IMR-90 (cell line): ENCODE data around the gene TGFB2. TPM values are rescaled to one million over a fixed set of nuclear protein-coding genes. Genes with fewer than 3 reads are reported as not detected.

ENCODE experiments used
- ATAC-seq: fragments of 200-7000 bp; cut with Tn5 transposase; 2 replicates; pipeline ENCODE4 v1.9.1; 2020; ENCODE audit warnings: low read depth, mild to moderate bottlenecking, moderate library complexity
- BruUV-seq: library from RNA; stranded (reverse); fragments of 400-500 nt; replicated peaks from 2 replicates; lab custom pipeline; 2021; lab: Mats Ljungman, UMichigan
- CTCF ChIA-PET: fragments of 300-600 bp; formaldehyde crosslinking; extraction: SDS; loops from one replicate; lab custom pipeline; 2021; ENCODE audit warnings: antibody characterized with exemption; lab: Yijun Ruan, JAX
- POLR2A ChIA-PET: fragments of 300-600 bp; sonication (Branson Sonifier 250); formaldehyde crosslinking; loops from one replicate; lab custom pipeline; 2022; ENCODE audit warnings: antibody characterized with exemption; ENCODE audit not compliant: unreplicated experiment; lab: Charles Lee
- DNase-seq: peaks from one replicate; pipeline ENCODE4 v3.0.0; 2013
- H2AFZ ChIP-seq: replicated peaks from 2 replicates; pipeline ENCODE3; 2013; ENCODE audit warnings: low read length, mild to moderate bottlenecking; ENCODE audit not compliant: poor library complexity
- H2AK5ac ChIP-seq: 2 replicates; pipeline ENCODE4 v1.6.1; 2013; ENCODE audit warnings: low read depth, low read length, inconsistent platforms
- H2AK9ac ChIP-seq: replicated peaks from 2 replicates; pipeline ENCODE3; 2013; ENCODE audit warnings: mild to moderate bottlenecking, low read depth, low read length, moderate library complexity; ENCODE audit not compliant: poor library complexity
- H2BK120ac ChIP-seq: 2 replicates; pipeline ENCODE4 v1.6.1; 2013; ENCODE audit warnings: low read depth, low read length, inconsistent platforms
- H2BK15ac ChIP-seq: 3 replicates; pipeline ENCODE4 v1.6.1; 2013; ENCODE audit warnings: low read depth, low read length, inconsistent platforms
- H2BK20ac ChIP-seq: 2 replicates; pipeline ENCODE4 v1.6.1; 2013; ENCODE audit warnings: low read depth, mild to moderate bottlenecking, inconsistent platforms, low read length, moderate library complexity
- H2BK5ac ChIP-seq: 2 replicates; pipeline ENCODE4 v1.6.1; 2013; ENCODE audit warnings: mild to moderate bottlenecking, low read depth, low read length, inconsistent platforms; ENCODE audit not compliant: poor library complexity, severe bottlenecking
- H3K14ac ChIP-seq: replicated peaks from 2 replicates; pipeline ENCODE4 v1.6.1; 2013; ENCODE audit warnings: low read depth, low read length, inconsistent platforms
- H3K18ac ChIP-seq: 2 replicates; pipeline ENCODE4 v1.6.1; 2013; ENCODE audit warnings: low read depth, low read length, control low read depth
- H3K23ac ChIP-seq: 2 replicates; pipeline ENCODE4 v1.6.1; 2013; ENCODE audit warnings: low read depth, low read length, inconsistent platforms
- H3K27ac ChIP-seq: 2 replicates; pipeline ENCODE4 v1.5.1; 2013; ENCODE audit warnings: mild to moderate bottlenecking, control low read depth, low read length; ENCODE audit not compliant: insufficient read depth
- H3K27me3 ChIP-seq: 2 replicates; pipeline ENCODE4 v1.6.1; 2013; ENCODE audit warnings: low read length; ENCODE audit not compliant: control insufficient read depth, insufficient read depth
- H3K36me3 ChIP-seq: 2 replicates; pipeline ENCODE4 v1.6.1; 2013; ENCODE audit warnings: low read length, mixed read lengths; ENCODE audit not compliant: control insufficient read depth, insufficient read depth
- H3K4ac ChIP-seq: 2 replicates; pipeline ENCODE4 v1.6.1; 2013; ENCODE audit warnings: low read depth, low read length, inconsistent platforms
- H3K4me1 ChIP-seq: 2 replicates; pipeline ENCODE4 v1.6.1; 2013; ENCODE audit warnings: low read length, mixed read lengths; ENCODE audit not compliant: control insufficient read depth, insufficient read depth
- H3K4me2 ChIP-seq: 2 replicates; pipeline ENCODE4 v1.6.1; 2013; ENCODE audit warnings: low read depth, mild to moderate bottlenecking, control low read depth, low read length, moderate library complexity
- H3K4me3 ChIP-seq: 2 replicates; pipeline ENCODE4 v1.5.1; 2013; ENCODE audit warnings: low read depth, mild to moderate bottlenecking, control low read depth, low read length, moderate library complexity; ENCODE audit not compliant: insufficient read depth
- H3K56ac ChIP-seq: 2 replicates; pipeline ENCODE4 v1.6.1; 2013; ENCODE audit warnings: low read length, inconsistent platforms; ENCODE audit not compliant: insufficient read depth; ENCODE audit errors: extremely low read depth
- H3K79me1 ChIP-seq, 2 experiments: 2 replicates each; pipeline ENCODE4 v1.6.1; 2013; ENCODE audit warnings: low read length in 2 of 2, inconsistent platforms in 1 of 2, low read depth in 1 of 2
- H3K9ac ChIP-seq: 2 replicates; pipeline ENCODE4 v1.6.1; 2013; ENCODE audit warnings: low read depth, low read length, control low read depth
- H3K9me1 ChIP-seq: 2 replicates; pipeline ENCODE4 v1.6.1; 2013; ENCODE audit warnings: low read length, inconsistent platforms; ENCODE audit not compliant: insufficient read depth
- H3K9me3 ChIP-seq: 2 replicates; pipeline ENCODE4 v1.6.1; 2013; ENCODE audit warnings: low read length; ENCODE audit not compliant: control insufficient read depth, insufficient read depth
- H4K20me1 ChIP-seq: 2 replicates; pipeline ENCODE4 v1.6.1; 2013; ENCODE audit warnings: low read length, inconsistent platforms; ENCODE audit not compliant: insufficient read depth
- H4K5ac ChIP-seq: 2 replicates; pipeline ENCODE4 v1.6.1; 2013; ENCODE audit warnings: mild to moderate bottlenecking, low read depth, low read length, control low read depth
- H4K8ac ChIP-seq, 2 experiments: 2 replicates each; pipeline ENCODE4 v1.6.1; 2013; ENCODE audit warnings: low read depth in 2 of 2, low read length in 2 of 2, control low read depth in 1 of 2, inconsistent platforms in 1 of 2
- H4K91ac ChIP-seq: 2 replicates; pipeline ENCODE4 v1.6.1; 2013; ENCODE audit warnings: low read depth, low read length, inconsistent platforms; ENCODE audit not compliant: insufficient read depth
- BHLHE40 ChIP-seq: fragments of 150-350 bp; IDR thresholded peaks from 2 replicates; pipeline ENCODE4 v1.6.1; 2016; ENCODE audit warnings: mild to moderate bottlenecking, low read depth, low read length
- FOS ChIP-seq: fragments of 150-350 bp; IDR thresholded peaks from 2 replicates; pipeline ENCODE4 v1.6.1; 2016; ENCODE audit warnings: low read depth, low read length
- POLR2A ChIP-seq: IDR thresholded peaks from 2 replicates; pipeline ENCODE4 v1.6.1; 2012; ENCODE audit warnings: mild to moderate bottlenecking, low read depth, low read length
- WGBS, 2 experiments: methylation state at CpG; one replicate each; pipeline versions ENCODE4 v1.1.5 to v1.1.7; 2013; ENCODE audit warnings: missing lambda C conversion rate in 2 of 2; ENCODE audit not compliant: insufficient read length in 1 of 2; ENCODE audit errors: extremely low coverage in 2 of 2; 5-methylcytosine and 5-hydroxymethylcytosine counted together
- dilution Hi-C: fragments of 300-500 bp; cut with HindIII; formaldehyde crosslinking; loops from one replicate; pipeline ENCODE4 v1.14.3; 2018; ENCODE audit warnings: low sequenced_read_pairs; ENCODE audit not compliant: unreplicated experiment
- in situ Hi-C: fragments of 300-500 bp; cut with MboI; formaldehyde crosslinking; loops from 3 replicates; pipeline ENCODE4 v1.14.3; 2019; ENCODE audit warnings: low sequenced_read_pairs, inconsistent platforms, mixed read lengths
- intact Hi-C: fragments of 100-400 bp; cut with micrococcal nuclease; formaldehyde crosslinking; loops from 2 replicates; pipeline ENCODE4 v1.10.0; 2022
- polyA plus RNA-seq, 3 experiments: library from polyadenylated mRNA; depleted of rRNA; stranded (reverse); fragments of >200 nt; gene quantifications; 2 replicates each; pipeline ENCODE4 v1.2.3, GENCODE V29; 2012; ENCODE audit warnings: low replicate concordance in 1 of 3
- total RNA-seq: library from RNA; depleted of rRNA; stranded (reverse); fragments of >200 nt; gene quantifications from 2 replicates; pipeline ENCODE4 v1.2.3, GENCODE V29; 2012
- TF ChIP-seq, protein P1 (sequence below): fragments of 150-350 bp; IDR thresholded peaks from 2 replicates; pipeline ENCODE4 v1.6.1; 2016; ENCODE audit warnings: low read depth, mild to moderate bottlenecking, low read length, moderate library complexity, borderline replicate concordance

TGFB2 gene
- total and polyA plus RNA-seq, 2 of the 4 experiments (the other 2 are of a cell fraction), result 3.7 to 3.8 TPM

- Histone ChIP-seq H2AK9ac (no peak overlapping the region), H2BK20ac (peak overlapping the region; percentile 8; the same call in 1 of the 2 replicates), H3K9me1 (peaks cover 5% of the 10 kb centered on the region; the same call in 1 of the 2 replicates), H3K79me1 (no peaks in the 10 kb centered on the region), H3K27me3 (peaks cover 2% of the 10 kb centered on the region; the same call in 1 of the 2 replicates), H3K4me2 (peak overlapping the region; percentile 37; the same call in 1 of the 2 replicates), H3K56ac (no peak overlapping the region), H2BK5ac (peak overlapping the region; percentile 35), H4K20me1 (no peaks in the 10 kb centered on the region), H4K5ac (no peak overlapping the region; the same call in 1 of the 2 replicates), H4K8ac (no peak overlapping the region), H3K36me3 (no peaks in the 10 kb centered on the region), H2BK120ac (peak overlapping the region; percentile 12; the same call in 1 of the 2 replicates), H3K4me1 (peaks cover 10% of the 10 kb centered on the region), H3K23ac (0 out of 2 replicates have a peak overlapping the region, but pooled peaks have one; percentile 26), H3K18ac (peak overlapping the region; percentile 58; the same call in 1 of the 2 replicates), H3K27ac (no peak overlapping the region), H3K14ac (peak overlapping the region; percentile 10; the same call in 1 of the 2 replicates), H4K91ac (no peak overlapping the region), H2AK5ac (0 out of 2 replicates have a peak overlapping the region, but pooled peaks have one; percentile 22), H3K4ac (peak overlapping the region; percentile 10), H3K9me3 (no peaks in the 10 kb centered on the region), H3K9ac (no peak overlapping the region), H2AFZ (no peak overlapping the region), H3K4me3 (no peak overlapping the region), H2BK15ac (0 out of 3 replicates have a peak overlapping the region, but pooled peaks have one; percentile 30)
- no TSS peak for BruUV-seq
- TF ChIP-seq FOS (no peak), POLR2A (no peak), BHLHE40 (peak; percentile 69; the same call in 1 of the 2 replicates)
- TF ChIP-seq, protein P1, sequence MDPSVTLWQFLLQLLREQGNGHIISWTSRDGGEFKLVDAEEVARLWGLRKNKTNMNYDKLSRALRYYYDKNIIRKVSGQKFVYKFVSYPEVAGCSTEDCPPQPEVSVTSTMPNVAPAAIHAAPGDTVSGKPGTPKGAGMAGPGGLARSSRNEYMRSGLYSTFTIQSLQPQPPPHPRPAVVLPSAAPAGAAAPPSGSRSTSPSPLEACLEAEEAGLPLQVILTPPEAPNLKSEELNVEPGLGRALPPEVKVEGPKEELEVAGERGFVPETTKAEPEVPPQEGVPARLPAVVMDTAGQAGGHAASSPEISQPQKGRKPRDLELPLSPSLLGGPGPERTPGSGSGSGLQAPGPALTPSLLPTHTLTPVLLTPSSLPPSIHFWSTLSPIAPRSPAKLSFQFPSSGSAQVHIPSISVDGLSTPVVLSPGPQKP, result no peak
- in situ Hi-C loops (no loop called here), dilution Hi-C loops (no loop called here), intact Hi-C loops (no loop called here)
- ChIA-PET POLR2A (interaction anchor here (0.6 to 1.2 kb wide), 2 partner anchors 86 to 122 kb away, joined by 3 read pairs; partner anchors contain the start of gene TGFB2), CTCF (interaction anchor here (1.2 kb wide), 1 partner anchor 66 kb away, joined by 3 read pairs; no protein-coding TSS in a partner anchor)
- no CpG with 5 or more reads among the region's 8 CpGs for WGBS, 2 experiments
- ATAC-seq, result peak; percentile 72
- DNase-seq, result peak; percentile 90
These were observed 122.3 kb downstream of the TGFB2 start for GRCh38 chr1:218467101-218468072.
